ENCODE data around the gene ROGDI.
"Not testable (repeated sequence)": the region's sequence is repeated elsewhere in the genome, so short reads cannot be mapped to it uniquely, and the experiment has no call there.

Gene ROGDI

GRCh38 chr16:4788910-4789309 is 13.5 kb downstream of the ROGDI start:
- DNase-seq = no peak

GRCh38 chr16:4788489-4788889 is 13.9 kb downstream of the ROGDI start:
- DNase-seq = no peak

GRCh38 chr16:4787627-4788482 is 14.6 kb downstream of the ROGDI start, which contains the start of gene SEPTIN12:
TSS of gene SEPTIN12 (minus strand) at chr16:4788345. CDS start at chr16:4787645, 700 bp downstream.
- DNase-seq = no peak

GRCh38 chr16:4787068-4787467 is 15.4 kb downstream of the ROGDI start:
- no peak for DNase-seq

- DNase-seq = no peak
Measured at GRCh38 chr16:4785758-4786433, 16.5 kb downstream of the ROGDI start.

- DNase-seq = not testable (repeated sequence)
Measured at GRCh38 chr16:4784444-4784987, 17.9 kb downstream of the ROGDI start.

GRCh38 chr16:4783951-4784336 is 18.5 kb downstream of the ROGDI start:
- no peak for DNase-seq

- no peak for DNase-seq
Measured at GRCh38 chr16:4783251-4783950, 19.0 kb downstream of the ROGDI start.

- no peak for DNase-seq
Measured at GRCh38 chr16:4780235-4780634, 22.2 kb downstream of the ROGDI start.

- DNase-seq = no peak
Measured at GRCh38 chr16:4778050-4778392, 24.4 kb downstream of the ROGDI start.

GRCh38 chr16:4777339-4778049 is 24.9 kb downstream of the ROGDI start:
- DNase-seq = no peak

GRCh38 chr16:4776141-4776705 is 26.2 kb downstream of the ROGDI start:
- no peak for DNase-seq

GRCh38 chr16:4775005-4775404 is 27.4 kb downstream of the ROGDI start:
- DNase-seq = no peak

GRCh38 chr16:4772351-4772750 is 30.1 kb downstream of the ROGDI start:
- DNase-seq = no peak

- no peak for DNase-seq
Measured at GRCh38 chr16:4771646-4772045, 30.8 kb downstream of the ROGDI start.

GRCh38 chr16:4769306-4769638 is 33.2 kb downstream of the ROGDI start:
- DNase-seq = no peak

- peak; percentile 92 for DNase-seq
Measured at GRCh38 chr16:4768549-4769305, 33.7 kb downstream of the ROGDI start.

GRCh38 chr16:4767872-4768548 is 34.4 kb downstream of the ROGDI start:
- DNase-seq = no peak

- peak; percentile 97 for DNase-seq
Measured at GRCh38 chr16:4766875-4767628, 35.4 kb downstream of the ROGDI start, which contains the start of gene ZNF500. TSS of gene ZNF500 (minus strand) at chr16:4767162. CDS start at chr16:4765978, 1,184 bp downstream.
